LNCAP (cell line): Measurements from ENCODE around the gene ZNF157.

Experiments
- CTCF ChIP-seq: fragments of 450-650 bp; IDR thresholded peaks from 2 replicates; pipeline ENCODE4 v1.5.1; 2017; ENCODE audit warnings: mild to moderate bottlenecking

Gene ZNF157

GRCh38 chrX:47370278-47370677, at the start of gene ZNF157:
ZNF157 (plus strand) TSS chrX:47370578; CDS start chrX:47370669, 91 bp downstream.
- TF ChIP-seq CTCF, result no peak

GRCh38 chrX:47321386-47321785, 49.0 kb upstream of the ZNF157 start:
- TF ChIP-seq CTCF, result no peak

- TF ChIP-seq CTCF, result no peak
These were observed 48.5 kb upstream of the ZNF157 start for GRCh38 chrX:47321823-47322371.

GRCh38 chrX:47327902-47328301, 42.5 kb upstream of the ZNF157 start:
- no peak for TF ChIP-seq CTCF

GRCh38 chrX:47351706-47352105, 18.7 kb upstream of the ZNF157 start:
- TF ChIP-seq CTCF, result no peak

GRCh38 chrX:47358387-47359065, 11.9 kb upstream of the ZNF157 start:
- TF ChIP-seq CTCF, result no peak

- TF ChIP-seq CTCF, result no peak
These were observed 9.8 kb upstream of the ZNF157 start for GRCh38 chrX:47360423-47361179.
